Measurements from ENCODE around the gene SEMA5A.

DNA sequence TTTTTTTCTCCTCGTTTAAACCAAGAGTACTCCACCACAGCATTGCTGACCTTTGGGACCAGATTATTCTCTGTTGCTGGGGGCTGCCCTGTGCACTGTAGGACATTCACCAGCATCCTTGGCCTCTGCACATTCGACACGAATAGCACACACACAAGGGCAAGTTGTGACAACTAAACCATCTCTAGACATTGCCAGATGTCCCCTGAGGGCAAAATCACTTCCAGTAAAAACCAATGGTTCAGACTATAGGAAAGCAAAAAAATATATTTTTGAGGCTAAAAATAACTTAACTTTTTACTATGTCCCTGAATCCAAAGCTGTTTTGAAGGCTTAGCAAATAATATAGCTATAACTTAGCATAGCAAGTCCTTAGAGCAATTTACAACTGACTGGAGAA, 65.9 kb downstream of the SEMA5A start:
- TF ChIP-seq, protein P1, sequence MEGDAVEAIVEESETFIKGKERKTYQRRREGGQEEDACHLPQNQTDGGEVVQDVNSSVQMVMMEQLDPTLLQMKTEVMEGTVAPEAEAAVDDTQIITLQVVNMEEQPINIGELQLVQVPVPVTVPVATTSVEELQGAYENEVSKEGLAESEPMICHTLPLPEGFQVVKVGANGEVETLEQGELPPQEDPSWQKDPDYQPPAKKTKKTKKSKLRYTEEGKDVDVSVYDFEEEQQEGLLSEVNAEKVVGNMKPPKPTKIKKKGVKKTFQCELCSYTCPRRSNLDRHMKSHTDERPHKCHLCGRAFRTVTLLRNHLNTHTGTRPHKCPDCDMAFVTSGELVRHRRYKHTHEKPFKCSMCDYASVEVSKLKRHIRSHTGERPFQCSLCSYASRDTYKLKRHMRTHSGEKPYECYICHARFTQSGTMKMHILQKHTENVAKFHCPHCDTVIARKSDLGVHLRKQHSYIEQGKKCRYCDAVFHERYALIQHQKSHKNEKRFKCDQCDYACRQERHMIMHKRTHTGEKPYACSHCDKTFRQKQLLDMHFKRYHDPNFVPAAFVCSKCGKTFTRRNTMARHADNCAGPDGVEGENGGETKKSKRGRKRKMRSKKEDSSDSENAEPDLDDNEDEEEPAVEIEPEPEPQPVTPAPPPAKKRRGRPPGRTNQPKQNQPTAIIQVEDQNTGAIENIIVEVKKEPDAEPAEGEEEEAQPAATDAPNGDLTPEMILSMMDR (IDR thresholded peaks at IDR 0.05) = no peak
- TF ChIP-seq POLR2A (IDR thresholded peaks at IDR 0.05) = no peak
